Astrocyte of the spinal cord (primary cell): ENCODE measurements around the gene IL6.

Experiments used
- DNase-seq: peaks from one replicate; pipeline ENCODE4 v3.0.0; 2011; ENCODE audit warnings: low read depth, low spot score
- H3K4me3 ChIP-seq: 2 replicates; pipeline ENCODE4 v1.5.1; 2011; ENCODE audit warnings: low read depth, mild to moderate bottlenecking, low read length, moderate library complexity
- in situ Hi-C: cut with HindIII; loops from 2 replicates; pipeline ENCODE4 v1.10.0; 2017; ENCODE audit warnings: low sequenced_read_pairs
- TF ChIP-seq, protein P1 (sequence below): IDR thresholded peaks from 2 replicates; pipeline ENCODE4 v1.5.1; 2012; ENCODE audit warnings: low read depth, mild to moderate bottlenecking, low read length, inconsistent platforms

Gene IL6

GRCh38 chr7:22730066-22730710, 3.2 kb downstream of the IL6 start:
- TF ChIP-seq, protein P1, sequence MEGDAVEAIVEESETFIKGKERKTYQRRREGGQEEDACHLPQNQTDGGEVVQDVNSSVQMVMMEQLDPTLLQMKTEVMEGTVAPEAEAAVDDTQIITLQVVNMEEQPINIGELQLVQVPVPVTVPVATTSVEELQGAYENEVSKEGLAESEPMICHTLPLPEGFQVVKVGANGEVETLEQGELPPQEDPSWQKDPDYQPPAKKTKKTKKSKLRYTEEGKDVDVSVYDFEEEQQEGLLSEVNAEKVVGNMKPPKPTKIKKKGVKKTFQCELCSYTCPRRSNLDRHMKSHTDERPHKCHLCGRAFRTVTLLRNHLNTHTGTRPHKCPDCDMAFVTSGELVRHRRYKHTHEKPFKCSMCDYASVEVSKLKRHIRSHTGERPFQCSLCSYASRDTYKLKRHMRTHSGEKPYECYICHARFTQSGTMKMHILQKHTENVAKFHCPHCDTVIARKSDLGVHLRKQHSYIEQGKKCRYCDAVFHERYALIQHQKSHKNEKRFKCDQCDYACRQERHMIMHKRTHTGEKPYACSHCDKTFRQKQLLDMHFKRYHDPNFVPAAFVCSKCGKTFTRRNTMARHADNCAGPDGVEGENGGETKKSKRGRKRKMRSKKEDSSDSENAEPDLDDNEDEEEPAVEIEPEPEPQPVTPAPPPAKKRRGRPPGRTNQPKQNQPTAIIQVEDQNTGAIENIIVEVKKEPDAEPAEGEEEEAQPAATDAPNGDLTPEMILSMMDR = no peak
- no peak overlapping the region for H3K4me3 ChIP-seq
- in situ Hi-C loops = no loop called here
- DNase-seq = no peak

DNA sequence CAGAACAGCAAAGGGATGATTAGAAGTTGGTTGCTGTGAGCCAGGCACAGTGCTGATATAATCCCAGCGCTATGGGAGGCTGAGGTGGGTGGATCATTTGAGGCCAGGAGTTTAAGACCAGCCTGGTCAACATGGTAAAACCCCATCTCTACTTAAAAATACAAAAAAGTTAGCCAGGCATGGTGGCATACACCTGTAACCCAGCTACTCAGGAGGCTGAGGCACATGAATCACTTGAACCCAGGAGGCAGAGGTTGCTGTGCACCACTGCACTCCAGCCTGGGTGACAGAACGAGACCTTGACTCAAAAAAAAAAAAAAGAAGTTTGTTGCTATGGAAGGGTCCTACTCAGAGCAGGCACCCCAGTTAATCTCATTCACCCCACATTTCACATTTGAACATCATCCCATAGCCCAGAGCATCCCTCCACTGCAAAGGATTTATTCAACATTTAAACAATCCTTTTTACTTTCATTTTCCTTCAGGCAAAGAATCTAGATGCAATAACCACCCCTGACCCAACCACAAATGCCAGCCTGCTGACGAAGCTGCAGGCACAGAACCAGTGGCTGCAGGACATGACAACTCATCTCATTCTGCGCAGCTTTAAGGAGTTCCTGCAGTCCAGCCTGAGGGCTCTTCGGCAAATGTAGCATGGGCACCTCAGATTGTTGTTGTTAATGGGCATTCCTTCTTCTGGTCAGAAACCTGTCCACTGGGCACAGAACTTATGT, 4.1 kb downstream of the IL6 start:
- peak overlapping the region; percentile 12 for H3K4me3 ChIP-seq
- peak; percentile 89 for DNase-seq

GRCh38 chr7:22731766-22732165, 4.8 kb downstream of the IL6 start:
- TF ChIP-seq, protein P1 = no peak
- in situ Hi-C loops = no loop called here
- no peak overlapping the region for H3K4me3 ChIP-seq
- DNase-seq = no peak

More for the DNA sequence above, 4.1 kb downstream of the IL6 start:
- in situ Hi-C loops = no loop called here
- TF ChIP-seq, protein P1 = no peak

DNA sequence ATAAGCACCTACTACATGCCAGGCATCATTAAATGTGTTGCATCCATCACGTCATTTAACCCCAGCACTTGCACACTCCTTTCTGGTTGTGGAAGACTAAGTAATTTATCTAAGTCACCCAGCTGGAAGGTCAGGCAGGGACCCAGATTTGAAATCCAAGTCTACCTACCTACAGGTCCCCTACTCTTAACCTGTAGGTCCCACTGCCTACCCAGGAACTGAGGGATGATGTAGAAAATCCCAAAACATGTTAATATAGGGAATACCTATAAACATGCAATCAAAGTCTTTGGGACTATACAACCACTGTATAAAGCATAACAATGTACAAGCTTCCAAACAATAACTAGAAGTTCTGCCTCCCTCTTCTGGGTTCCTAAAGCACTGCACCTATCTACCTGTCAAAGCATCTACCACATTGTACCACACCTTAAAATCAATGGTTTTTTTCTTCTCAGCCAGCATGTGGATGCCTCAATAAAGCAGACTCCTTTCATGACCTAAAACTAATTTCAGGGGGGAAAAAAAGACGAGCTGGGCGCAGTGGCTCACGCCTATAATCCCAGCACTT, 5.6 kb downstream of the IL6 start:
- in situ Hi-C loops = no loop called here
- peak; percentile 25 for DNase-seq
- TF ChIP-seq, protein P1 = peak; percentile 47
- H3K4me3 ChIP-seq = no peak overlapping the region

- in situ Hi-C loops = no loop called here
- TF ChIP-seq, protein P1 = no peak
- no peak overlapping the region for H3K4me3 ChIP-seq
- DNase-seq = no peak
These were observed 6.8 kb downstream of the IL6 start for GRCh38 chr7:22733761-22734160.

DNA sequence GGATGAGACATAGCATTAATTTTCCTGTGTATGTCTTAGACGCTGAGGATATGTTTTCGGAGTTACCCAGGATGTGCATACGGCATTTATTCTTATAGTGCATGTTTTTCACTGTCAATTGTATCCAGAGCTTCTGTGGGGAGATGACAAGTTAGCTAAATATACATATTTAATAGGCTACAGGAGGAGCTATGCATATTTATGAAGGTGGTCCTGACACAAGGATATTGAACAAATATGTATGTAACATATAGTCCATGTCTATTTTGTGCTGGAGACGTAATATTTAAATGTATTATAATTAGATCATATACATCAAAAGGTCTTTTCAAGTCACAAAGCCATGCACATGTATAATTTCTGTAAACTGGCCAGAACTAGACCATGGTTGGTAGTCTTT, 16.0 kb downstream of the IL6 start:
- H3K4me3 ChIP-seq = no peak overlapping the region
- DNase-seq = no peak
- TF ChIP-seq, protein P1 = no peak
- in situ Hi-C loops = no loop called here
